ENCODE measurements around the gene C1QTNF5. TPM values are rescaled to one million over a fixed set of nuclear protein-coding genes. Genes with fewer than 3 reads are reported as not detected.
A peak's percentile ranks its signal among the peaks of the same experiment; 100 is the strongest.

C1QTNF5 gene
- total and polyA plus RNA-seq, 2 donors (not counting 1 experiment from before 2014, with no cell fraction given), result not detected

- Histone ChIP-seq H3K4me2 (replicated peaks; ENCODE audit: low read depth, low read length, poor library complexity, severe bottlenecking) (no peak overlapping the region), H3K36me3 (replicated peaks in 1 of 2; ENCODE audit: control extremely low read depth in 1 of 2, control insufficient read depth in 1 of 2, extremely low read depth in 1 of 2, insufficient read depth in 2 of 2, low read length in 1 of 2) (no peaks in the 10 kb centered on the region), H3K9ac (ENCODE audit: low read length) (no peak overlapping the region), H3K27ac (ENCODE audit: low read length in 2 of 2) (no peak overlapping the region), H4K20me1 (ENCODE audit: control insufficient read depth, insufficient read depth, low read length, poor library complexity, severe bottlenecking) (no peaks in the 10 kb centered on the region), H3K4me1 (ENCODE audit: control insufficient read depth in 2 of 2, insufficient read depth in 2 of 2, low read length in 2 of 2) (no peaks in the 10 kb centered on the region), H3K4me3 (ENCODE audit: control extremely low read depth in 1 of 5, extremely low read depth in 1 of 5, insufficient read depth in 1 of 5, low read depth in 2 of 5, low read length in 4 of 5) (no peak overlapping the region), H3K27me3 (replicated peaks in 1 of 4; ENCODE audit: control extremely low read depth in 1 of 4, control insufficient read depth in 3 of 4, insufficient read depth in 4 of 4, low read length in 3 of 4) (peaks cover 0 to 14% (median 5%) of the 10 kb centered on the region in 4 experiments), H3K79me2 (ENCODE audit: control insufficient read depth, insufficient read depth, low read length) (no peaks in the 10 kb centered on the region), H2AFZ (ENCODE audit: insufficient read depth, low read depth, low read length, poor library complexity, severe bottlenecking) (no peak overlapping the region), H3K9me3 (ENCODE audit: control extremely low read depth in 1 of 3, control insufficient read depth in 2 of 3, insufficient read depth in 1 of 3, low read length in 2 of 3) (no peaks in the 10 kb centered on the region)
- Mint-ChIP-seq H3K27ac (no peak overlapping the region), H3K27me3 (peaks cover 27% of the 10 kb centered on the region), H3K4me3 (no peak overlapping the region), H3K9me3 (ENCODE audit: insufficient read depth) (no peaks in the 10 kb centered on the region), H3K4me1 (no peaks in the 10 kb centered on the region)
- POLR2A ChIA-PET, result interaction anchor here (0.6 kb wide), 1 partner anchor 1031 kb away, joined by 3 read pairs; no protein-coding TSS in a partner anchor
- intact Hi-C loops (cut with micrococcal nuclease), result no loop called here
- ATAC-seq (ENCODE audit: low read depth), result no peak
- no peak for DNase-seq
- TF ChIP-seq EZH2 (IDR thresholded peaks at IDR 0.05; ENCODE audit: borderline replicate concordance, insufficient read depth, low read depth, low read length, poor library complexity, severe bottlenecking) (no peak), CTCF (IDR thresholded peaks at IDR 0.05) (no peak)
- CTCF ChIA-PET, result interaction anchor here (5.5 kb wide), 1 partner anchor 16 kb away, joined by 46 read pairs; no protein-coding TSS in a partner anchor
- WGBS (ENCODE audit: insufficient coverage), result 94% methylated on average over 26 of the region's 26 CpGs
Observed at GRCh38 chr11:119372260-119373058, 31.8 kb upstream of the C1QTNF5 start.

GRCh38 chr11:119371778-119372182 is 31.1 kb upstream of the C1QTNF5 start:
- H3K27ac ChIP-seq (ENCODE audit: low read length in 2 of 2), result no peak overlapping the region
- H3K4me1 Mint-ChIP-seq, result no peaks in the 10 kb centered on the region
- POLR2A ChIA-PET, result interaction anchor here (0.6 kb wide), 1 partner anchor 1030 kb away, joined by 3 read pairs; no protein-coding TSS in a partner anchor
- ATAC-seq (ENCODE audit: low read depth) (no peak), DNase-seq (no peak)
- no peaks in the 10 kb centered on the region for H3K9me3 Mint-ChIP-seq (ENCODE audit: insufficient read depth)
- H3K4me3 ChIP-seq (ENCODE audit: control extremely low read depth in 1 of 5, extremely low read depth in 1 of 5, insufficient read depth in 1 of 5, low read depth in 2 of 5, low read length in 4 of 5), result no peak overlapping the region
- no peak overlapping the region for H2AFZ ChIP-seq (ENCODE audit: insufficient read depth, low read depth, low read length, poor library complexity, severe bottlenecking)
- peaks cover 0 to 20% (median 5%) of the 10 kb centered on the region in 4 experiments for H3K27me3 ChIP-seq (replicated peaks in 1 of 4; ENCODE audit: control extremely low read depth in 1 of 4, control insufficient read depth in 3 of 4, insufficient read depth in 4 of 4, low read length in 3 of 4)
- no peak for TF ChIP-seq EZH2 (IDR thresholded peaks at IDR 0.05; ENCODE audit: borderline replicate concordance, insufficient read depth, low read depth, low read length, poor library complexity, severe bottlenecking)
- peak; percentile 13 for TF ChIP-seq CTCF (IDR thresholded peaks at IDR 0.05)
- no peak overlapping the region for H3K4me3 Mint-ChIP-seq
- H3K9ac ChIP-seq (ENCODE audit: low read length), result no peak overlapping the region
- H3K27me3 Mint-ChIP-seq, result peaks cover 34% of the 10 kb centered on the region
- no peak overlapping the region for H3K27ac Mint-ChIP-seq
- H3K79me2 ChIP-seq (ENCODE audit: control insufficient read depth, insufficient read depth, low read length), result no peaks in the 10 kb centered on the region
- no peak overlapping the region for H3K4me2 ChIP-seq (replicated peaks; ENCODE audit: low read depth, low read length, poor library complexity, severe bottlenecking)
- H3K9me3 ChIP-seq (ENCODE audit: control extremely low read depth in 1 of 3, control insufficient read depth in 2 of 3, insufficient read depth in 1 of 3, low read length in 2 of 3), result no peaks in the 10 kb centered on the region
- H3K4me1 ChIP-seq (ENCODE audit: control insufficient read depth in 2 of 2, insufficient read depth in 2 of 2, low read length in 2 of 2), result no peaks in the 10 kb centered on the region
- intact Hi-C loops (cut with micrococcal nuclease), result no loop called here
- 33% methylated on average over 2 of the region's 8 CpGs for WGBS (ENCODE audit: insufficient coverage)
- CTCF ChIA-PET, result interaction anchor here (5.5 kb wide), 1 partner anchor 15 kb away, joined by 46 read pairs; no protein-coding TSS in a partner anchor
- no peaks in the 10 kb centered on the region for H4K20me1 ChIP-seq (ENCODE audit: control insufficient read depth, insufficient read depth, low read length, poor library complexity, severe bottlenecking)
- H3K36me3 ChIP-seq (replicated peaks in 1 of 2; ENCODE audit: control extremely low read depth in 1 of 2, control insufficient read depth in 1 of 2, extremely low read depth in 1 of 2, insufficient read depth in 2 of 2, low read length in 1 of 2), result no peaks in the 10 kb centered on the region

All from B cell (primary cell).